Natural killer cell treated with Interleukin-12 subunit alpha and Interleukin-12 subunit beta and Interleukin-15 and Interleukin-18, amount 100 ng/mL, for 72 hours (primary cell): Measurements from ENCODE around the gene CERS1. TPM values are rescaled to one million over a fixed set of nuclear protein-coding genes. Genes with fewer than 3 reads are reported as not detected.

ENCODE experiments used
- ATAC-seq, 2 donors: fragments of 150-1000 bp; cut with Tn5 transposase in 1 of 2; sonication (Bioruptor Pico), chemical (Tn5 transposase) in 1 of 2; 2 replicates each; pipeline ENCODE4 v1.10.0; 2021
- DNase-seq: peaks from one replicate; pipeline ENCODE4 v3.0.0; 2022; ENCODE audit warnings: low spot score
- H3K27ac Mint-ChIP-seq, 2 donors: 1 replicate in 1 of 2; 2 replicates in 1 of 2; pipeline ENCODE4 v1.8.0; 2022; ENCODE audit warnings: mixed read lengths in 2 of 2, mild to moderate bottlenecking in 1 of 2, moderate library complexity in 1 of 2
- H3K27me3 Mint-ChIP-seq, 2 donors: 1 replicate in 1 of 2; 2 replicates in 1 of 2; pipeline ENCODE4 v1.8.0; 2022; ENCODE audit warnings: mixed read lengths in 2 of 2
- H3K36me3 Mint-ChIP-seq: one replicate; pipeline ENCODE4 v1.8.0; 2022; ENCODE audit warnings: mixed read lengths
- H3K4me1 Mint-ChIP-seq, 2 donors: 1 replicate in 1 of 2; 2 replicates in 1 of 2; pipeline ENCODE4 v1.8.0; 2022; ENCODE audit warnings: low read depth in 2 of 2, mixed read lengths in 2 of 2, mild to moderate bottlenecking in 1 of 2
- H3K4me3 Mint-ChIP-seq: one replicate; pipeline ENCODE4 v1.8.0; 2022; ENCODE audit warnings: mixed read lengths
- H3K9me3 Mint-ChIP-seq: 2 replicates; pipeline ENCODE4 v1.8.0; 2022; ENCODE audit warnings: mixed read lengths
- total RNA-seq, 2 donors: library from RNA; stranded (reverse); gene quantifications; one replicate each; pipeline ENCODE4 v1.2.3, GENCODE V29; 2022

The CERS1 gene
- total RNA-seq, 2 donors from 2014 or later, result not detected

DNA sequence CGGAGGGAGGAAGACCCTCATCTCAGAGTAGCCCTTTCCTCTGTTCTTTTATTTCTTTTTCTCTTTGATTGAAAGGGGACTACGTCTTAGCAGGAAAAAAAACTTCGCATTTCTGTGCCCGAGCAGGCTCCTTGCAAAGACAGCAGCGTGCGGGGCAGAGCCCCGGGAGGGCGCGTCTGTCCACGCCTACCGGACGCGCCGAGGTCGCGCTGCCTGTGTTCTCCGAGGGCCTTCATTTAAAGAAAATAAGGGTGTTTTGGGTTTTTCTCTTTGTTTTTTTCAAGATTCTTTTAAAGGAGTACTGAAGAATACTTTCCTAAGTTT, 29.2 kb downstream of the CERS1 start:
- Mint-ChIP-seq H3K27ac (no peak overlapping the region), H3K9me3 (no peaks in the 10 kb centered on the region), H3K4me1 (peaks cover 5 to 7% of the 10 kb centered on the region in 2 donors), H3K4me3 (no peak overlapping the region), H3K36me3 (no peaks in the 10 kb centered on the region), H3K27me3 (peaks cover 0 to 6% of the 10 kb centered on the region in 2 donors)
- ATAC-seq (no peak), DNase-seq (no peak)

DNA sequence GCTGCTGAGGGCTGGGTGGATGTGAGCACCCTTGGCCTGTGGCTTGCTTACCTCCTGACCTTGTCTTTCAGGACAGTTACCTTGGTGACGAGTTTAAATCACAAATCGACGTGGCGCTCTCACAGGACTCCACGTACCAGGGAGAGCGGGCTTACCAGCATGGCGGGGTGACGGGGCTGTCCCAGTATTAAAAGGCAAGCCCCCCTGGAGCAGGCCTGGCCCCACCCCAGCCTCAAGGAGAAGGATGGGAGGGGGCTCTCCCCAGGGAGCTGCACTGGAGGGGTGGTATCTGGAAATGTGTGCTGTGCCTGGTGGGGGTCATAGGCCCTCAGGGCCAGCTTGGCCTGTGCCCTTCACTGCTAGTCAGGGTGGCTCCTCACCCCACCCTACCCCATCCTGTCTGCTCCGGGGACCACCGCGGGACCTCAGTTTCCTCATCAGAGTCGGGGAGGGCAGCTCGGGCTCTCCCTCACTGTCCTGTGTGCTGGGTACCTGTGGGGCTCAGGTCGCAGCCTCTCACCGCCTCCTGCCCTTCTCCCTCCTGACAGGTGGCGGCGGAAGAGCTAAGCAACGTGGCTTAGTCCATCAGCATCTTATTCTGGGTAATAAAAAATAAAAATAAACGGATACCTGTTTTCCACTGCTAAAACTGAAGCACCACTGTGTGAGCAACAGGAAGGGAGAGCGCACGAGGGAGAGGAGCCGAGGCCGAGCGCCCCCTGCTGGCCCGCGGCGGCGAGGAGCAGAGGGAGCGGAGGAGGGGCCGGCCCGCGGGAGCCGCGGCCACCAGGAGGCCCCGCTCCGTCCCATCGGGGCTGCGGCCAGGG, 29.8 kb downstream of the CERS1 start:
- H3K27me3 Mint-ChIP-seq, result peaks cover 0 to 3% of the 10 kb centered on the region in 2 donors
- ATAC-seq (peak; percentile 76 to 86), DNase-seq (no peak)
- H3K27ac Mint-ChIP-seq, result no peak overlapping the region
- H3K9me3 Mint-ChIP-seq, result no peaks in the 10 kb centered on the region
- H3K4me1 Mint-ChIP-seq, result peaks cover 5 to 9% of the 10 kb centered on the region in 2 donors
- H3K36me3 Mint-ChIP-seq, result no peaks in the 10 kb centered on the region
- H3K4me3 Mint-ChIP-seq, result no peak overlapping the region

DNA sequence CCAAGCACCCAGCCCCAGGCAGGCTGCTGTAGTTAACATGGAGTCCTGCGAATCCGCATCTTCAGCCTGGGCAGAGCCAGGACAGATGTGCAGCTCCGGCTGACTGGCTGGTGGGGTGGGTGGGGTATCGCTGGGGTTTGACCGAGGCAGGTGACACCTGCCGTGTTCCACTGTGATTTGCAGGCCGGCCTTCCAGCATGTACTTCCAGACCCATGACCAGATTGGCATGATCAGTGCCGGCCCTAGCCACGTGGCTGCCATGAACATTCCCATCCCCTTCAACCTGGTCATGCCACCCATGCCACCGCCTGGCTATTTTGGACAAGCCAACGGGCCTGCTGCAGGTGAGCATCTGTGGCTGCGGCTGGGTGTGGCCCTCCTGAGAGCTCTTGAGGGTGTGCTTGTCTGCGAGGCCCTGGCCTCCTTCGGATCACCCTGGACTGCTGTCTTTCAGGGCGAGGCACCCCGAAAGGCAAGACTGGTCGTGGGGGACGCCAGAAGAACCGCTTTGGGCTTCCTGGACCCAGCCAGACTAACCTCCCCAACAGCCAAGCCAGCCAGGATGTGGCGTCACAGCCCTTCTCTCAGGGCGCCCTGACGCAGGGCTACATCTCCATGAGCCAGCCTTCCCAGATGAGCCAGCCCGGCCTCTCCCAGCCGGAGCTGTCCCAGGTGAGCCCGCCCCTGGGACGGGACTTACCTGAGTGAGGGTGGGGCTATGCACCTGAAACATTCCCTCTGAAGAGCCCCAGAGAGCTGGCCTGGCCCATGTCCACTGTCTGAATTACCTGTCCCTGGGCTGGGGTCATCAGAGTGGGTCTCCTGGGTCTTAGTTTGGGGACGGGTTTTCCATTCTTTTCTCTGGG, 30.6 kb downstream of the CERS1 start:
- peaks cover 0 to 8% of the 10 kb centered on the region in 2 donors for H3K4me1 Mint-ChIP-seq
- no peak overlapping the region for H3K4me3 Mint-ChIP-seq
- H3K27ac Mint-ChIP-seq, result no peak overlapping the region
- no peak for ATAC-seq
- DNase-seq, result no peak
- H3K36me3 Mint-ChIP-seq, result no peaks in the 10 kb centered on the region
- H3K9me3 Mint-ChIP-seq, result no peaks in the 10 kb centered on the region
- no peaks in the 10 kb centered on the region for H3K27me3 Mint-ChIP-seq

DNA sequence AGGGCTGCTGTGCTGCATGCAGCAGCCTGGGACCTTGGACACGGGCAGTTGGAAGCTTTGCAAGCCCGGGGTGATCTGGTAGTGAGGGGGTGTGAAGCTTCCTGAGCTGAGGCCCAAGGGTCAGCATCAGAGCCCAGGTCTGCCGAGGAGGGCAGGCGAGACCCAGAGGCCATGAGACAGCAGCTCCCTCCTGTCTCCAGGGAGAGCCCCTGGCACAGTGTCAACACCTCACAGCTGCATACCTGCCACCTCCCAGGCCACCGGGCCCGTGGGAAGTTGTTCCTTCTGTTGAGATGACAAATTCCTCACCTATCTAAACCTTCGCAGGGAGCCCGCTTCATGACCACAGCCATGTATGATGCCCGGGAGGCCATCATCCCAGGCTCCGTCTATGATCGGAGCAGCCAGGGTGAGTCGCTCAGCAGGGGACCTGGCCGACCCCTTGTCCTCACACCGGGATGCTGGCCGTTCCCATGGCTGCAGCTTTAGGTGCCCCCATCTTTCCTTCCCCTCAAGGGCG, 32.1 kb downstream of the CERS1 start:
- Mint-ChIP-seq H3K27me3 (no peaks in the 10 kb centered on the region), H3K4me3 (no peak overlapping the region), H3K27ac (no peak overlapping the region), H3K4me1 (peaks cover 0 to 8% of the 10 kb centered on the region in 2 donors), H3K36me3 (no peaks in the 10 kb centered on the region), H3K9me3 (no peaks in the 10 kb centered on the region)
- DNase-seq, result no peak
- no peak for ATAC-seq

DNA sequence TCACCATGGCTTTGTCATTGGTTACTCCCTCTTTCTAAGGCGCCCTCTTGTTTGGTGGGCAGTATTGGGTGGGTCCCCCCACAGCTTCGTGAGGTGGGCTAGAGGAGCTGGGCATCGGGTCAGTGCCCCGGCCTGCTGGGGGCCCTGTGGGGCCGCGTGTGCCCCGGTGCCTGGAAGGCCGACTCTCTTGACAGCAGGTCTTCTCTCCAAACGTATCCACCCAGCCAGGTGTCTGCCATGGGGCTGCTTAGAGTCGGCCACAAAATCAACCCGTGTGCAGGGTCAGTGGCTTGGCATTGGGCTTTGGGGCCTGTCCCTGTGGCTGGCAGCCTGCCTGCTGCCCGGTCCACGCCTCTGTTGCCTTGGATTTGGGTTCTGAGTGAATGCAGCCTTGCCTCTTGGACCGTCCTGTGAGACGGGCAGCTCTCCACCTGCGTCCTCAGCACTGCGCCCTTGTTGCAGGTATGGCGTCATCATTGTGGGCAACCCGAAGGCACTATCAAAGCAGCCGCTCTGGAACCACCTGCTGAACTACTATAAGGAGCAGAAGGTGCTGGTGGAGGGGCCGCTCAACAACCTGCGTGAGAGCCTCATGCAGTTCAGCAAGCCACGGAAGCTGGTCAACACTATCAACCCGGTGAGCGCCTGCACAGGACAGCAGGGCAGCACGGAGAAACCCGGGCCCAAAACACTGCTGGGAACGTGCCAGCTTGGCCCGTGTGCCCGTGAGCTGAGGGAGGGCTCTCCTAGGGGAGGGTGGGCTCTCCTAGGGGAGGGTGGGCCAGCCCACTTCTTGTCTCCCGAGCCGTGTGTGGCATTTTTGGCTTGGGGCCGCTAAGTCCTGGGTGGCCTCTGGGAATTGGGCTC, 32.7 kb downstream of the CERS1 start:
- no peaks in the 10 kb centered on the region for H3K27me3 Mint-ChIP-seq
- no peak overlapping the region for H3K27ac Mint-ChIP-seq
- no peaks in the 10 kb centered on the region for H3K9me3 Mint-ChIP-seq
- DNase-seq, result no peak
- peaks cover 0 to 8% of the 10 kb centered on the region in 2 donors for H3K4me1 Mint-ChIP-seq
- ATAC-seq, result no peak
- no peak overlapping the region for H3K4me3 Mint-ChIP-seq
- no peaks in the 10 kb centered on the region for H3K36me3 Mint-ChIP-seq

DNA sequence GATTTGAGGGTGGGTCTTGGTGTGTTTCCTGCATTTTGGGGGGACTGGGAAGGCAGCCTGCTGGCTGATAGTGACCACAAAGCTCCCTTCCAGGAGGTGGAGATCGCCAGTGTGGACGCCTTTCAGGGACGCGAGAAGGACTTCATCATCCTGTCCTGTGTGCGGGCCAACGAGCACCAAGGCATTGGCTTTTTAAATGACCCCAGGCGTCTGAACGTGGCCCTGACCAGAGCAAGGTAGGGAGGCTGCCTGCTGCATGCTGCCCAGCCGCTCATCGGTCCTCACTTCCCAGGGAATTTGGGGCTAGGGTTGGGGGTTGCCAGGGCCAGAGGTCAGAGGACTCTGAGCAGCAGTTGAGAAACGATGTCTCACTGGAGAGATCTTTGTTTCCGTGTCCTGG, 34.0 kb downstream of the CERS1 start:
- Mint-ChIP-seq H3K4me3 (no peak overlapping the region), H3K36me3 (no peaks in the 10 kb centered on the region), H3K4me1 (peaks cover 0 to 8% of the 10 kb centered on the region in 2 donors), H3K9me3 (no peaks in the 10 kb centered on the region), H3K27ac (no peak overlapping the region), H3K27me3 (no peaks in the 10 kb centered on the region)
- ATAC-seq (no peak), DNase-seq (no peak)

DNA sequence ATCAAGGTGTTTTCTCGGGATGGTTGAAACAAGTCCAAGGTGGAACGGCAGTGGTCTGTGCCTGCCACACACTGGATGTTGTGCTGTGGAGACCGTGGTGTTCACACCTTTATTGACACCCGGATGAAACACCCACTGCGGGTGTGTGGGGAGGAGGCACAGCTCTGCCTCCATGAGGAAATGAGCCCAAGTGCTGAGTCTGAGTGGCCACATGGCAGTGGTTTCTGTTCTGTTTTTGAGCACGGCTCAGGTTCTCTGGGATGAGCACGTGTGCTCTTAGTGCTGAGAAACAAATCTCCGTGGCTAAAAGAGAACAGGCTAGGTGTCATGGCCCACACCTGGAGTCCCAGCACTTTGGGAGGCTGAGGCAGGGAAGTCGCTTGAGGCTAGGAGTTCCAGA, 34.7 kb downstream of the CERS1 start:
- Mint-ChIP-seq H3K36me3 (no peaks in the 10 kb centered on the region), H3K27me3 (no peaks in the 10 kb centered on the region), H3K9me3 (no peaks in the 10 kb centered on the region), H3K4me3 (no peak overlapping the region), H3K27ac (peak overlapping the region; percentile 50 to 62), H3K4me1 (peaks cover 0 to 8% of the 10 kb centered on the region in 2 donors)
- DNase-seq (no peak), ATAC-seq (peak; percentile 67 to 72)

DNA sequence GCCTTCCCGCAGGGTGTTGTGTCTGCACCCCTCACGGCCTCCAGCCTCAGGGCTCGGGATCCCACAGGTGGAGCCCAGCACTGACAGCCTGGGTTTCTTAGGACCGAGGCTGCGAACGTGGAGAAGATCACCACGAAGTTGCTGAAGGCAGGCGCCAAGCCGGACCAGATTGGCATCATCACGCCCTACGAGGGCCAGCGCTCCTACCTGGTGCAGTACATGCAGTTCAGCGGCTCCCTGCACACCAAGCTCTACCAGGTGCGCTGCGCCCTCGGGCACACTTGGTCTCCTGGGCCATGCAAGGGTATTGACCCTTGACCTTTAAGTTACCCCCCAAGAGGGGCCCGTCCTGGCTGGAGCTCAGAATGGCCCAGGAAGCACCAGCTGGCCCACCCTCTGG, 35.2 kb downstream of the CERS1 start:
- peaks cover 0 to 8% of the 10 kb centered on the region in 2 donors for H3K4me1 Mint-ChIP-seq
- peak in 1 of 2 donors; percentile 7 for ATAC-seq
- no peaks in the 10 kb centered on the region for H3K36me3 Mint-ChIP-seq
- no peak overlapping the region for H3K27ac Mint-ChIP-seq
- no peak for DNase-seq
- no peaks in the 10 kb centered on the region for H3K27me3 Mint-ChIP-seq
- H3K9me3 Mint-ChIP-seq, result no peaks in the 10 kb centered on the region
- H3K4me3 Mint-ChIP-seq, result no peak overlapping the region

DNA sequence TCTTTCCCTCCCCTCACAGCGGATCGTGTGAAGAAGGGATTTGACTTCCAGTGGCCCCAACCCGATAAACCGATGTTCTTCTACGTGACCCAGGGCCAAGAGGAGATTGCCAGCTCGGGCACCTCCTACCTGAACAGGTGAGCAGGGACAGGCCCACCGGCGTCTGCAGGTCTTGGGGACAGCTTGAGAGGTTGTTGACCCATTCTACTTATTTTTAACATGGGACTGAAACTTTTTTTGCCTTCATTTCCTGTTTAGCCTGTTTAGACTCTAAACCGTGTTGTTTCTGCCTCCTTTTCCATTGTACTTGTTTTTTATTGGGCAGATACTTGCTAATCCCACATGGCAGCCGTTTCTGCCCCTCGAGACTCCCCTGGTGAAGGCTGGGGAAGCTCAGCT, 35.7 kb downstream of the CERS1 start:
- Mint-ChIP-seq H3K4me1 (peaks cover 0 to 8% of the 10 kb centered on the region in 2 donors), H3K4me3 (no peak overlapping the region), H3K36me3 (no peaks in the 10 kb centered on the region), H3K27ac (no peak overlapping the region), H3K27me3 (no peaks in the 10 kb centered on the region), H3K9me3 (no peaks in the 10 kb centered on the region)
- ATAC-seq, result no peak
- no peak for DNase-seq

DNA sequence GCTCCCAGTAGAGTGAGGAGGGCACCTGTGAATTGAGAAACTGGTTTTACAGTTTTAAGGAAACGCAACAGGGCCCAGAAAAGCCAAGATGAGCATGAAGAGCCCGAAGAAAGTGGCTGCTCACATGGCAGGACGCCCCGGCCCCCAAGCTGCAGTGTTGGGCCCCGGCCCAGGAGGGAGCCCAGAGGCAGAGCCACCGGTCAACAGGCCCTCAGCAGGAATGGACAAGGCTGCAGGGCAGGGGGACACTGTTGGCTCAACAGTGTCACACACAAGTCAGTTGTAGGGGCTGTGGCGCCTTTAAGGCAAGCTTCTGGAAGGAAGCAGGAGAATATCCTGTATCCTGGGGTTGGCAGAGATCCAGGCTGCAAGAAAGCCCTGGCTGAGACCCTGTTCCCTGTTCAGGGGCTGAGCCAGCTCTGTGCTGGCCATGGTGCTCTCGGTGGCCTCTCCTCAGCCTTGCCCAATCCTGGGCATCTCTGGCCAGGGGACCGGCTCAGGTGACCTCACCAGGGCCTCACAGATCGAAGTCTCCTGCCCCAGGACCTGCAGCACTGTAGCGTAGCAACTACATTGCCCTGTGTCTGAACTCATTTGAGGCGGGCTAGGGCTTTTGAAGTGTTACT, 36.2 kb downstream of the CERS1 start:
- Mint-ChIP-seq H3K9me3 (no peaks in the 10 kb centered on the region), H3K4me3 (no peak overlapping the region), H3K27ac (no peak overlapping the region), H3K36me3 (no peaks in the 10 kb centered on the region), H3K4me1 (peaks cover 0 to 8% of the 10 kb centered on the region in 2 donors), H3K27me3 (no peaks in the 10 kb centered on the region)
- ATAC-seq (no peak), DNase-seq (no peak)

DNA sequence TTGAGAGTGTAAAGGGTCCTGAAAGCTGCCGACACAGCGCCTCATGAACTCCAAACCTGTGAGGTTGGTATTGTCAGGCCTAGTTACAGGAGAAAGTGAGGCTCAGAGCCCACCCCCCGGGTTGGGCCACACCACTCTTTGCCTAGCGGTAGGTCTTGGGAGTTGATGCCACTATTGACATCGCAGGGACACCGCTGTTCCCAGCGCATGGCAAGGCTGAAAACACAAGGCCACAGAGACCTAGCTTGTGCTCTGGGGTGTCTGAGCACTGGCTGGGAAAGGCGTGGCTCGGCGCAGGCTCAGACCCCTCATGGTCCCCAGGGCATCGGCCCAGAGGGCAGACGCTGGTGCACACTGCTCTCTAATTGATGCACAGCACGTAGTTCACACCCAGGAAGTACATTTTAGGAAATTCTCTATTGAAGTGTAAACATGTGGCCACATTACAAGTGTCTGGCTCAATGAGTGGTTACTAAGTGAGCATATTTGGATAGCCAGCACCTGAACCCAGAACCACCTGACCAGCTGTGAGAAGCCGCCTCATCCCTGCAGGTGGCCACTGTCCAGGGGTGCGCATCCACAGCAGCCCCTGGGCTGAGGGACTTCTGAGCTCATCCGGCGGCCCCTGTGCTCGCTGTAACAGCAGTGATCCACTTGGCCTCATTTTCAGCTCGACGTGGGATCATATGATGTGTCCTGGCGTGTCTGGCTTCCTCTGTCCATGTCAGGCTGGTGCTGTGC, 36.9 kb downstream of the CERS1 start:
- Mint-ChIP-seq H3K27ac (no peak overlapping the region), H3K9me3 (no peaks in the 10 kb centered on the region), H3K36me3 (no peaks in the 10 kb centered on the region), H3K4me1 (peaks cover 0 to 8% of the 10 kb centered on the region in 2 donors), H3K4me3 (no peak overlapping the region), H3K27me3 (no peaks in the 10 kb centered on the region)
- DNase-seq (no peak), ATAC-seq (no peak)

DNA sequence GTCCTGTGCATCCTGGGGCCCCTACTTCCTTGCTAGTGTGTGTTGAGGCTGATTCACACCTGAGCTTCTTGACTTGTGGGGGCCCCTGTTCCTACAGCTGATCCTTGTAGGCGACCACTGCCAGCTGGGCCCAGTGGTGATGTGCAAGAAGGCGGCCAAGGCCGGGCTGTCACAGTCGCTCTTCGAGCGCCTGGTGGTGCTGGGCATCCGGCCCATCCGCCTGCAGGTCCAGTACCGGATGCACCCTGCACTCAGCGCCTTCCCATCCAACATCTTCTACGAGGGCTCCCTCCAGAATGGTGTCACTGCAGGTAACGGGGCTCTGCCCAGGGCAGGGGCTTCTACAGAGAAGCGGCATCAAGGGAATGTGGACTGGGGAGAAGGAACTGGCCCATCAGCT, 38.7 kb downstream of the CERS1 start:
- Mint-ChIP-seq H3K4me1 (peaks cover 0 to 8% of the 10 kb centered on the region in 2 donors), H3K9me3 (no peaks in the 10 kb centered on the region), H3K27ac (no peak overlapping the region), H3K36me3 (no peaks in the 10 kb centered on the region), H3K4me3 (no peak overlapping the region), H3K27me3 (no peaks in the 10 kb centered on the region)
- ATAC-seq (no peak), DNase-seq (no peak)
